ENCODE measurements around the gene ZMIZ2. TPM values are rescaled to one million over a fixed set of nuclear protein-coding genes. Genes with fewer than 3 reads are reported as not detected.

ZMIZ2 gene
- total and polyA plus RNA-seq, 2 donors (not counting 1 experiment from before 2014, with no cell fraction given) = 254 to 442 TPM

DNA sequence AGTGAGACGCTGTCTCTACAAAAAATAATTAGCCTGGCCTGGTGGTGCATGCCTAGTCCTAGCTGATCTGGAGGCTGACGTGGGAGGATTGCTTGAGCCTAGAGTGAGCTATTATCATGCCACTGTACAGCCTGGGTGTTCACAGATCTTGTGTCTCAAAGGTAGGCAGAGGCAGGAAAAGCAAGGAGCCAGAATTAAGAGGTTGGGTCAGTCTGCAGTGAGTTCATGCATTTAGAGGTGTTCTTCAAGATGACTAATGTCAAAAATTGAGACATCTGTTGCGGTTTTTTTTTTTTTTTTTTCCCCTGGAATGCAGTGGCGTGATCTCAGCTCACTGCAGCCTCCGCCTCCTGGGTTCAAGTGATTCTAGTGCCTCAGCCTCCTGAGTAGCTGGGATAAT lies 53.2 kb downstream of the ZMIZ2 start:
- H3K4me3 Mint-ChIP-seq = no peak overlapping the region
- CTCF ChIA-PET = interaction anchor here (0.7 kb wide), 1 partner anchor 24 kb away, joined by 4 read pairs; no protein-coding TSS in a partner anchor
- H3K27ac Mint-ChIP-seq = no peak overlapping the region

DNA sequence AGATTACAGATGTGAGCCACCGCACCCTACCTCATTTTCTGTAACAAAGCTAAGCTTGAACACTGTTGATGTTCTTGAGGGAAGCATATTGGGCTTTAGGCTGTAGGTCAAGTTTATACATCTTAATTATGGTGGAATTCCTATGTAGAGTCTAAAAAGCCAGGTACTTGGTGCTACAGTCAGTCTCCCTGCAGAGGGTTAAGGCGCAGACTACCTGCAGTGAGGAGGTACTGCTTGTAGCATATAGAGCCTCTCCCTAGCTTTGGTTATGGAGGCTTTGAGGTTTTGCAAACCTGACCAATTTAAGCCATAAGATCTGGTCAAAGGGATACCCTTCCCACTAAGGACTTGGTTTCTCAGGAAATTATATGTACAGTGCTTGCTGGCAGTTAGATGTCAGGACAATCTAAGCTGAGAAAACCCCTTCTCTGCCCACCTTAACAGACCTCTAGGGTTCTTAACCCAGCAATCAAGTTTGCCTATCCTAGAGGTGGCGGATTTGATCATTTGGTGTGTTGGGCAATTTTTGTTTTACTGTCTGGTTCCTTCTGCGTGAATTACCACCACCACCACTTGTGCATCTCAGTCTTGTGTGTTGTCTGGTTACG lies 53.9 kb downstream of the ZMIZ2 start:
- Mint-ChIP-seq H3K4me1 (peaks cover 25% of the 10 kb centered on the region), H3K27ac (no peak overlapping the region), H3K27me3 (no peaks in the 10 kb centered on the region), H3K9me3 (ENCODE audit: insufficient read depth) (no peaks in the 10 kb centered on the region), H3K4me3 (no peak overlapping the region)
- no peak overlapping the region for H3K9ac ChIP-seq (ENCODE audit: low read length)
- H3K9me3 ChIP-seq (ENCODE audit: control extremely low read depth in 1 of 3, control insufficient read depth in 2 of 3, insufficient read depth in 1 of 3, low read length in 2 of 3) = no peaks in the 10 kb centered on the region
- DNase-seq (no peak), ATAC-seq (ENCODE audit: low read depth) (no peak)
- peaks cover 15 to 57% of the 10 kb centered on the region in 2 experiments for H3K36me3 ChIP-seq (replicated peaks in 1 of 2; ENCODE audit: control extremely low read depth in 1 of 2, control insufficient read depth in 1 of 2, extremely low read depth in 1 of 2, insufficient read depth in 2 of 2, low read length in 1 of 2)
- POLR2A ChIA-PET = interaction anchor here (0.6 to 0.7 kb wide), 2 partner anchors 52 to 87 kb away, joined by 3 to 7 read pairs; no protein-coding TSS in a partner anchor
- H3K79me2 ChIP-seq (ENCODE audit: control insufficient read depth, insufficient read depth, low read length) = peaks cover 25% of the 10 kb centered on the region
- H3K4me3 ChIP-seq (ENCODE audit: control extremely low read depth in 1 of 5, extremely low read depth in 1 of 5, insufficient read depth in 1 of 5, low read depth in 2 of 5, low read length in 4 of 5) = no peak overlapping the region
- no peak overlapping the region for H3K4me2 ChIP-seq (replicated peaks; ENCODE audit: low read depth, low read length, poor library complexity, severe bottlenecking)
- no peak overlapping the region for H2AFZ ChIP-seq (ENCODE audit: insufficient read depth, low read depth, low read length, poor library complexity, severe bottlenecking)
- intact Hi-C loops (cut with micrococcal nuclease) = no loop called here
- peaks cover 49% of the 10 kb centered on the region for H4K20me1 ChIP-seq (ENCODE audit: control insufficient read depth, insufficient read depth, low read length, poor library complexity, severe bottlenecking)
- no peaks in the 10 kb centered on the region for H3K27me3 ChIP-seq (replicated peaks in 1 of 4; ENCODE audit: control extremely low read depth in 1 of 4, control insufficient read depth in 3 of 4, insufficient read depth in 4 of 4, low read length in 3 of 4)
- H3K27ac ChIP-seq (ENCODE audit: low read length in 2 of 2) = no peak overlapping the region
- CTCF ChIA-PET = interaction anchor here (0.7 kb wide), 1 partner anchor 23 kb away, joined by 4 read pairs; no protein-coding TSS in a partner anchor
- no peak for TF ChIP-seq EZH2 (IDR thresholded peaks at IDR 0.05; ENCODE audit: borderline replicate concordance, insufficient read depth, low read depth, low read length, poor library complexity, severe bottlenecking)
- TF ChIP-seq, protein P1, sequence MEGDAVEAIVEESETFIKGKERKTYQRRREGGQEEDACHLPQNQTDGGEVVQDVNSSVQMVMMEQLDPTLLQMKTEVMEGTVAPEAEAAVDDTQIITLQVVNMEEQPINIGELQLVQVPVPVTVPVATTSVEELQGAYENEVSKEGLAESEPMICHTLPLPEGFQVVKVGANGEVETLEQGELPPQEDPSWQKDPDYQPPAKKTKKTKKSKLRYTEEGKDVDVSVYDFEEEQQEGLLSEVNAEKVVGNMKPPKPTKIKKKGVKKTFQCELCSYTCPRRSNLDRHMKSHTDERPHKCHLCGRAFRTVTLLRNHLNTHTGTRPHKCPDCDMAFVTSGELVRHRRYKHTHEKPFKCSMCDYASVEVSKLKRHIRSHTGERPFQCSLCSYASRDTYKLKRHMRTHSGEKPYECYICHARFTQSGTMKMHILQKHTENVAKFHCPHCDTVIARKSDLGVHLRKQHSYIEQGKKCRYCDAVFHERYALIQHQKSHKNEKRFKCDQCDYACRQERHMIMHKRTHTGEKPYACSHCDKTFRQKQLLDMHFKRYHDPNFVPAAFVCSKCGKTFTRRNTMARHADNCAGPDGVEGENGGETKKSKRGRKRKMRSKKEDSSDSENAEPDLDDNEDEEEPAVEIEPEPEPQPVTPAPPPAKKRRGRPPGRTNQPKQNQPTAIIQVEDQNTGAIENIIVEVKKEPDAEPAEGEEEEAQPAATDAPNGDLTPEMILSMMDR (IDR thresholded peaks at IDR 0.05) = no peak
- WGBS (ENCODE audit: insufficient coverage) = 100% methylated on average over 2 of the region's 5 CpGs
- H3K4me1 ChIP-seq (ENCODE audit: control insufficient read depth in 2 of 2, insufficient read depth in 2 of 2, low read length in 2 of 2) = peaks cover 15 to 18% of the 10 kb centered on the region in 2 donors

More for the DNA sequence above, 53.2 kb downstream of the ZMIZ2 start:
- TF ChIP-seq, protein P1 (IDR thresholded peaks at IDR 0.05) = no peak
- TF ChIP-seq EZH2 (IDR thresholded peaks at IDR 0.05; ENCODE audit: borderline replicate concordance, insufficient read depth, low read depth, low read length, poor library complexity, severe bottlenecking) = no peak
- H3K9me3 ChIP-seq (ENCODE audit: control extremely low read depth in 1 of 3, control insufficient read depth in 2 of 3, insufficient read depth in 1 of 3, low read length in 2 of 3) = no peaks in the 10 kb centered on the region
- no peaks in the 10 kb centered on the region for H3K27me3 ChIP-seq (replicated peaks in 1 of 4; ENCODE audit: control extremely low read depth in 1 of 4, control insufficient read depth in 3 of 4, insufficient read depth in 4 of 4, low read length in 3 of 4)
- H4K20me1 ChIP-seq (ENCODE audit: control insufficient read depth, insufficient read depth, low read length, poor library complexity, severe bottlenecking) = peaks cover 49% of the 10 kb centered on the region
- no peak overlapping the region for H3K9ac ChIP-seq (ENCODE audit: low read length)
- H3K4me1 ChIP-seq (ENCODE audit: control insufficient read depth in 2 of 2, insufficient read depth in 2 of 2, low read length in 2 of 2) = peaks cover 15 to 18% of the 10 kb centered on the region in 2 donors
- Mint-ChIP-seq H3K4me1 (peaks cover 30% of the 10 kb centered on the region), H3K9me3 (ENCODE audit: insufficient read depth) (no peaks in the 10 kb centered on the region), H3K27me3 (no peaks in the 10 kb centered on the region)
- peaks cover 15 to 57% of the 10 kb centered on the region in 2 experiments for H3K36me3 ChIP-seq (replicated peaks in 1 of 2; ENCODE audit: control extremely low read depth in 1 of 2, control insufficient read depth in 1 of 2, extremely low read depth in 1 of 2, insufficient read depth in 2 of 2, low read length in 1 of 2)
- intact Hi-C loops (cut with micrococcal nuclease) = no loop called here
- POLR2A ChIA-PET = interaction anchor here (0.6 to 0.7 kb wide), 2 partner anchors 51 to 88 kb away, joined by 3 to 7 read pairs; no protein-coding TSS in a partner anchor
- H3K79me2 ChIP-seq (ENCODE audit: control insufficient read depth, insufficient read depth, low read length) = peaks cover 32% of the 10 kb centered on the region
- WGBS (ENCODE audit: insufficient coverage) = 86% methylated on average over 5 of the region's 5 CpGs
- ATAC-seq (ENCODE audit: low read depth) (no peak), DNase-seq (no peak)
- H3K4me3 ChIP-seq (ENCODE audit: control extremely low read depth in 1 of 5, extremely low read depth in 1 of 5, insufficient read depth in 1 of 5, low read depth in 2 of 5, low read length in 4 of 5) = no peak overlapping the region
- no peak overlapping the region for H3K4me2 ChIP-seq (replicated peaks; ENCODE audit: low read depth, low read length, poor library complexity, severe bottlenecking)
- no peak overlapping the region for H2AFZ ChIP-seq (ENCODE audit: insufficient read depth, low read depth, low read length, poor library complexity, severe bottlenecking)
- no peak overlapping the region for H3K27ac ChIP-seq (ENCODE audit: low read length in 2 of 2)
